Large intestine (tissue), 3 donors: Measurements from ENCODE around the gene PPT1. TPM values are rescaled to one million over a fixed set of nuclear protein-coding genes. Genes with fewer than 3 reads are reported as not detected.

Source experiments
- DNase-seq, 2 donors: peaks; one replicate each; pipeline versions ENCODE4 v3.0.0 to v3.0.0-alpha.2; 2013
- H3K27ac ChIP-seq: one replicate; pipeline ENCODE4 v1.5.1; 2013; ENCODE audit warnings: low read length
- H3K27me3 ChIP-seq: 2 replicates; pipeline ENCODE4 v1.6.1; 2013; ENCODE audit warnings: low read length; ENCODE audit not compliant: control insufficient read depth, insufficient read depth
- H3K36me3 ChIP-seq: 2 replicates; pipeline ENCODE4 v1.6.1; 2013; ENCODE audit warnings: low read length; ENCODE audit not compliant: control insufficient read depth, insufficient read depth
- H3K4me1 ChIP-seq: one replicate; pipeline ENCODE4 v1.6.1; 2013; ENCODE audit warnings: low read length; ENCODE audit not compliant: control insufficient read depth, insufficient read depth
- H3K4me3 ChIP-seq: one replicate; pipeline ENCODE4 v1.5.1; 2013; ENCODE audit warnings: low read length
- H3K9me3 ChIP-seq: one replicate; pipeline ENCODE4 v1.6.1; 2013; ENCODE audit warnings: mild to moderate bottlenecking, low read depth, low read length, moderate library complexity; ENCODE audit not compliant: control insufficient read depth
- WGBS: methylation state at CpG from one replicate; pipeline ENCODE4 v1.1.5; 2013; ENCODE audit warnings: low lambda C conversion rate; ENCODE audit not compliant: insufficient coverage; 5-methylcytosine and 5-hydroxymethylcytosine counted together
- polyA plus RNA-seq: library from polyadenylated mRNA; unstranded; fragments of 120-200 nt; gene quantifications from one replicate; pipeline ENCODE4 v1.2.1, GENCODE V29; 2013

Gene PPT1
- polyA plus RNA-seq, 1 donor, result 66.3 TPM

- peaks cover 82% of the 10 kb centered on the region for H3K36me3 ChIP-seq
- H3K4me3 ChIP-seq, result no peak overlapping the region
- H3K27ac ChIP-seq, result no peak overlapping the region
- DNase-seq, result no peak
- no peaks in the 10 kb centered on the region for H3K9me3 ChIP-seq
- no peaks in the 10 kb centered on the region for H3K27me3 ChIP-seq
- no peaks in the 10 kb centered on the region for H3K4me1 ChIP-seq
These were observed 24.9 kb downstream of the PPT1 start for GRCh38 chr1:40072142-40072541.

GRCh38 chr1:40067851-40068250 lies 29.2 kb downstream of the PPT1 start:
- Histone ChIP-seq H3K36me3 (peaks cover 88% of the 10 kb centered on the region), H3K4me1 (no peaks in the 10 kb centered on the region), H3K27ac (no peak overlapping the region), H3K9me3 (no peaks in the 10 kb centered on the region), H3K27me3 (no peaks in the 10 kb centered on the region), H3K4me3 (no peak overlapping the region)
- no peak for DNase-seq
- WGBS, result no CpG with 5 or more reads among the region's 3 CpGs

GRCh38 chr1:40067023-40067422 lies 30.0 kb downstream of the PPT1 start:
- no peak overlapping the region for H3K4me3 ChIP-seq
- H3K4me1 ChIP-seq, result no peaks in the 10 kb centered on the region
- no peaks in the 10 kb centered on the region for H3K9me3 ChIP-seq
- H3K36me3 ChIP-seq, result peaks cover 89% of the 10 kb centered on the region
- H3K27me3 ChIP-seq, result no peaks in the 10 kb centered on the region
- no peak for DNase-seq
- no peak overlapping the region for H3K27ac ChIP-seq
- WGBS, result no CpG with 5 or more reads among the region's 2 CpGs

GRCh38 chr1:40064797-40065499 lies 32.1 kb downstream of the PPT1 start:
- Histone ChIP-seq H3K4me3 (no peak overlapping the region), H3K27ac (no peak overlapping the region), H3K9me3 (no peaks in the 10 kb centered on the region), H3K27me3 (no peaks in the 10 kb centered on the region), H3K4me1 (peaks cover under 1% of the 10 kb centered on the region), H3K36me3 (peaks cover 89% of the 10 kb centered on the region)
- no peak for DNase-seq
- WGBS, result no CpG with 5 or more reads among the region's 2 CpGs

DNA sequence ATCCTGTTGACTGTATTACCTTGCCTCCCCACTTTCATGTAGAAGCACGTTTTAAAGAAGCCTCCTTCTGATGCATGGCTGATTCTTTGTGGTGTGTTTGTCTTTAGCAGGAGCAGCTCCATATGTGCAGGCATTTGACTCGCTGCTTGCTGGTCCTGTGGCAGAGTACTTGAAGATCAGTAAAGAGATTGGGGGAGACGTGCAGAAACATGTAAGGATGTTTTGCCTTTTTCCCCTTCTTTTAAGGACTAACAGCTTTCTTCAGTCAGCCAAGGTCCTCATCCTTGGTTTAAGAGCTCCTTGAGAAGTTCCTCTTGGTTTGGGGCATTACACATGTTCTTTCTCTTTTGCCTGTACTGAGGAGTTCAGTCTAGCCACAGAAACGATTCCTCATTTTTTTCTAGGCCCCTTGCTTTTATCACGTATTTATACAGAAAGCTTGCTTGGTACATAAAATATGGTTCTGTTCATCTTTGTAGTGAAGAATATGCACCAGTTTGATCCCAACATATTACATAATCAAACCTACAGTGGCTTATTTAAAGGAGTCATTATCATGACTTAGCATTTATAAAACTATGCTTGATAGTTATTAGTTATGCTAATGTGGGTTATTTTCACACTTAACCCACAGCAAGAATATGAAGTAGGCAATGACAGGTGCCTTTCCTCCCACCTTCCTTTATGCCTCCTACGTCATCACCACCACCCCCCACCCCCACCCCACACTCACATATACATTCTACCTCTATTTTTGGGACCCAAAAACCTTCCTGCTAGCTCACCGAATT lies 36.9 kb downstream of the PPT1 start:
- H3K4me1 ChIP-seq, result peaks cover 17% of the 10 kb centered on the region
- H3K4me3 ChIP-seq, result no peak overlapping the region
- DNase-seq, result no peak
- no CpG with 5 or more reads among the region's 7 CpGs for WGBS
- peaks cover 48% of the 10 kb centered on the region for H3K36me3 ChIP-seq
- H3K27ac ChIP-seq, result peak overlapping the region; percentile 61
- H3K27me3 ChIP-seq, result no peaks in the 10 kb centered on the region
- H3K9me3 ChIP-seq, result no peaks in the 10 kb centered on the region

DNA sequence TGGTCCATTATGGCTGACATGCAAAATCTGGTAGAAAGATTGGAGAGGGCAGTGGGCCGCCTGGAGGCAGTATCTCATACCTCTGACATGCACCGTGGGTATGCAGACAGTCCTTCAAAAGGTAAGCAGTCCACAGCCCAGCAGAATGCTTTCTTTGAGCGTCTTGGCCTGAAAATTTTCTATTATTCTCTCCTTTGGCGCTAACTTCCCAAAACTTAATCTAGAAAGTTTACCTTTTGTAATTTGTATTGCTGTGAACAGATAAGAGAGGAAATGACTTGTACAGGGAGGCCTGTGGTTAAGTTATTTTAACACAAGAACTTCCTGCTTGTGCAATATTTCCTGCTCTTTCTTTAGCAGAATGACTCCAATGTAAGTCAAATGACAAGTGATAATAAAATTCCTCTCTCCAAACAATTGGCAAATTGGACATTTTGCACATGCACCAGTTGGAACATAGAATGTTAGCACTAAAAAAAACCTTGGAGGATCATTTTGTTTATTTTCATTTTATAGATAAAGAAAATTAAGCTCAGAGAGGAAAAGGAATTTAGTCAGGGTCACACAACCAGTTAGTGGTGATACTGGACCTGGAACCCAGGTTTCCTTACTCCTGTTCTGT lies 37.6 kb downstream of the PPT1 start:
- Histone ChIP-seq H3K4me3 (no peak overlapping the region), H3K27me3 (no peaks in the 10 kb centered on the region), H3K9me3 (no peaks in the 10 kb centered on the region), H3K4me1 (peaks cover 24% of the 10 kb centered on the region), H3K36me3 (peaks cover 41% of the 10 kb centered on the region), H3K27ac (peak overlapping the region; percentile 61)
- no CpG with 5 or more reads among the region's 4 CpGs for WGBS
- peak; percentile 22 to 47 for DNase-seq

GRCh38 chr1:40058453-40059337 lies 38.4 kb downstream of the PPT1 start:
- Histone ChIP-seq H3K27me3 (no peaks in the 10 kb centered on the region), H3K4me1 (peaks cover 24% of the 10 kb centered on the region), H3K9me3 (no peaks in the 10 kb centered on the region), H3K4me3 (no peak overlapping the region), H3K36me3 (peaks cover 33% of the 10 kb centered on the region), H3K27ac (peak overlapping the region; percentile 61)
- WGBS, result no CpG with 5 or more reads among the region's 7 CpGs
- peak; percentile 23 to 74 for DNase-seq

GRCh38 chr1:40058097-40058452 lies 39.0 kb downstream of the PPT1 start:
- no peak for DNase-seq
- Histone ChIP-seq H3K36me3 (peaks cover 29% of the 10 kb centered on the region), H3K9me3 (no peaks in the 10 kb centered on the region), H3K4me3 (no peak overlapping the region), H3K27me3 (no peaks in the 10 kb centered on the region), H3K4me1 (peaks cover 24% of the 10 kb centered on the region), H3K27ac (peak overlapping the region; percentile 61)
- no CpG with 5 or more reads among the region's 1 CpG for whole genome bisulfite sequencing

GRCh38 chr1:40057310-40058030 lies 39.6 kb downstream of the PPT1 start:
- Histone ChIP-seq H3K4me1 (peaks cover 24% of the 10 kb centered on the region), H3K4me3 (no peak overlapping the region)
- no CpG with 5 or more reads among the region's 1 CpG for WGBS

More at GRCh38 chr1:40057310-40058030, 39.6 kb downstream of the PPT1 start:
- H3K27ac ChIP-seq, result peak overlapping the region; percentile 61
- peaks cover 25% of the 10 kb centered on the region for H3K36me3 ChIP-seq
- no peaks in the 10 kb centered on the region for H3K27me3 ChIP-seq
- no peak for DNase-seq
- H3K9me3 ChIP-seq, result no peaks in the 10 kb centered on the region
